DMS 273 (cell line): ENCODE data around the gene PDXDC1.
A peak's percentile ranks its signal among the peaks of the same experiment; 100 is the strongest.
"Not testable (repeated sequence)": the region's sequence is repeated elsewhere in the genome, so short reads cannot be mapped to it uniquely, and the experiment has no call there.

ENCODE experiments used
- DNase-seq: peaks from one replicate; lab custom pipeline; 2025; ENCODE audit not compliant: unreplicated experiment; lab: John Stamatoyannopoulos, UW

The PDXDC1 gene

GRCh38 chr16:15015671-15016070 lies 40.8 kb downstream of the PDXDC1 start:
- not testable (repeated sequence) for DNase-seq

- DNase-seq: not testable (repeated sequence)
Observed at GRCh38 chr16:15016354-15016753, 41.5 kb downstream of the PDXDC1 start.

- peak; percentile 33 for DNase-seq
Observed at GRCh38 chr16:15016951-15017580, 42.2 kb downstream of the PDXDC1 start.

GRCh38 chr16:15021429-15021828 lies 46.6 kb downstream of the PDXDC1 start:
- DNase-seq: not testable (repeated sequence)

GRCh38 chr16:15022194-15022593 lies 47.4 kb downstream of the PDXDC1 start:
- peak; percentile 62 for DNase-seq

GRCh38 chr16:15023381-15024077 lies 48.7 kb downstream of the PDXDC1 start:
- not testable (repeated sequence) for DNase-seq

- DNase-seq: not testable (repeated sequence)
Observed at GRCh38 chr16:15024858-15025199, 50.0 kb downstream of the PDXDC1 start.

GRCh38 chr16:15025234-15025951 lies 50.6 kb downstream of the PDXDC1 start:
- DNase-seq: not testable (repeated sequence)

- not testable (repeated sequence) for DNase-seq
Observed at GRCh38 chr16:15027051-15027450, 52.2 kb downstream of the PDXDC1 start.

GRCh38 chr16:15027503-15028344 lies 52.9 kb downstream of the PDXDC1 start:
- not testable (repeated sequence) for DNase-seq

GRCh38 chr16:15028345-15028715 lies 53.5 kb downstream of the PDXDC1 start:
- DNase-seq: not testable (repeated sequence)

- not testable (repeated sequence) for DNase-seq
Observed at GRCh38 chr16:15028801-15029698, 54.2 kb downstream of the PDXDC1 start.

- not testable (repeated sequence) for DNase-seq
Observed at GRCh38 chr16:15029749-15030148, 54.9 kb downstream of the PDXDC1 start.

GRCh38 chr16:15031179-15031578 lies 56.4 kb downstream of the PDXDC1 start:
- no peak for DNase-seq

- DNase-seq: no peak
Observed at GRCh38 chr16:15031586-15031985, 56.8 kb downstream of the PDXDC1 start.

- DNase-seq: peak; percentile 17
Observed at GRCh38 chr16:15032547-15033308, 57.9 kb downstream of the PDXDC1 start.

- DNase-seq: no peak
Observed at GRCh38 chr16:15033309-15033707, 58.5 kb downstream of the PDXDC1 start.

- DNase-seq: no peak
Observed at GRCh38 chr16:15034266-15035162, 59.7 kb downstream of the PDXDC1 start.
